Cerebellar cortex (tissue), 1 donor: Measurements from ENCODE around the gene FAM171A2.
"Not testable (repeated sequence)": the region's sequence is repeated elsewhere in the genome, so short reads cannot be mapped to it uniquely, and the experiment has no call there.

Experiments
- DNase-seq: peaks from one replicate; pipeline ENCODE4 v3.0.0-alpha.2; 2015; ENCODE audit warnings: low spot score

FAM171A2 gene

GRCh38 chr17:44363613-44364159 lies at the start of gene FAM171A2:
Gene FAM171A2, minus strand, starts transcription at chr17:44363853. Its CDS starts 139 bp downstream, at chr17:44363714.
- no peak for DNase-seq

GRCh38 chr17:44409309-44410028 lies 45.8 kb upstream of the FAM171A2 start:
- no peak for DNase-seq

GRCh38 chr17:44408786-44409185 lies 45.1 kb upstream of the FAM171A2 start:
- no peak for DNase-seq

DNA sequence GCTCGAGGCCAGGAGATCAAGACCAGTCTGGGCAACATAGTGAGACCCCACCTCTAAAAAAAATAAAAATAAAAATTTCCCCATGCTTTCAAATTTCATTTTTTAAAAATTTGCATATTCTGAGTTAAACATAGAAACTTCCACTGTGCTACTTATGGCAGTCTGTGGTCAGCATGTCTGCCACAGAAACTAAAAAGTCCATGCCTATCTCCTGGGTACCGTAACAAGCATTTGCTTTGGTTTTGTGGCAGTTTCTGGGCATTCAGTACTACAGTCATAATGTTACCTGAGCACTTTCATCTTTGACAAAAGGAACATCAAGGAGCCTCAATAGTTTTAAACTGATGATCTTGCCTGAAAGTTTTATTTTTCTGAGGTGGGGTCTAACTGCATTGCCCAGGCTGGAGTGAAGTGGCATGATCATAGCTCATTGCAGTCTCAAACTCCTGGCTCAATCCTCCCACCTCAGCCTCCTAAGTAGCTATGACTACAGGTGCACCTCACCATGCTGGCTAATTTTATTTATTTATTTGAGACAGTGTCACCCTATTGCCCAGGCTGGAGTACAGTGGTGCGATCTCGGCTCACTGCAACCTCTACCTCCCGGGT lies 39.0 kb upstream of the FAM171A2 start:
- no peak for DNase-seq

DNA sequence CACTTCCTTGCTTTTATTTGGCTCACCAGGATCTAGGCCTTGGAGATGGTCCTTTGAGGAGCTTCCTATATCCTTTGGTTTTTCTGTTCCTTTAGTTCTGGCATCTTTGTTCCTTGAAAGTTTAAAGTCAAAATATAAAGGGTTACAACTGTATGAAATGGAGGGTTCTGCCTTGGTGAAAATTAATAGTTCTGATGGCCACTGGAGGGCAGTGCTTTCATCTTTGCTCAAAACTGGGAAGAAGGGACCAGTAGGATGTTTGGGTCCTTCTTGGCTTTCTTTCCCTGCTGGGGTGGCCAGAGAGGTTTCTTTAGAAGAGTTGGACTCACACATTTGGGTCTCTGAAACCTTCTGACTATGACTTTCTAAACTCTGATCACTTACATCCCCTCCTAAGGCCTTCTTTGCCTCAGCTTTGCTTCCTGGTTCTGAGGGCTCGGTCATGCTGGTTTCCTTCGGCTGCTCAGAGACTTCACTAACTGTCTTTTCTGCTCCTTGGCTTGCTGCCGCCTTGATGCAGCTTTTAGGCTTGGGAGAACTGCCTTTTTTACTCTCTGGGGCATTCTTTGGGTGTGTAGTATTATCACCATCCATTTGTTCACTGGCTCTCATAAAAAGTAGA lies 36.7 kb upstream of the FAM171A2 start:
- peak; percentile 58 for DNase-seq

DNA sequence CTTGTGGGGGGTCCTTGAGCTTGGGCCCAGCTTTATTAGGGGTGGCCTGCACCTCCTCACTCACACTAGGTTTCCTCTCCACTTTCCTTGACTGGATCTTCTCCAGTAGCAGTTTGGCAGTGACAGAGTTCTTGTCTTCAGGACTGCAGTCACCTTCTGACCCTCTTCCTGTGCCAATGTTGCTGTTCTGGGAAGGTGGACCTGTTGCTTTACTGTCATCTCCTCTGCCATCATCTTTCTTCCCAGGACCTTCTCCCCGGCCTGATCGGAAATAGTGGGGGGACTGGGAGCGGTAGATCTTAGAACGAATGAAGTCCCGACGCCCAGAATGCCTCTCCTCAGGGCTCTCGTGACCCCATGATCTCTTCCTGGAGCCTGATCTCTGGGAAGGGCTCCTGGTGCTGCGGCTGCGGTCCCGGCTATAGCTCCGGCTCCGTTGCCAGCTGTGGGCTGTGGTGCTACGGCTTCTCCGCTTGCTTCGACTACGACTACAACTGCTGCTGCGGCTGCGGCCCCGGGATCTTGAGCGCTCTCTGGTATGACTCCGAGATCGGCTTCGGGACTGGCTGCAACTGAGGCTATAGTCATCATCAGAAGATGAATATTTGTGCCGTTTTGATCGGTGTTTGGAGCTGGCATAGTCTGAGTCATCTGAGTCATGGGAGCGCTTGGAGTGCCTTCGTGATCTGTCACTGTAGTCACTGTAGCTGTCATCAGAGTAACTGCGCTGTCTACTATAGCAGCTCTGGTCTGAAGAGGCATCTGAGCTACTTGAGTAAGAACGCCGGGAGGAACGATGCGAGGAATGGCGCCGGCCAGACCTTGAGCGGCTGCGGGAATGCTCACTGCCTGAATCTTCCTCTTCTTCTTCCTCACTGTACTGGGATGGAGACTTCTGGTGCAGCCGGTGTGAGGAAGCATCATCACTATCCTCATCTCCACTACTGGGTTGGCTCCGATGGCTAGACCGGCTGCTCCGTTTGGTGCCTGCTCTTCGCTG lies 35.3 kb upstream of the FAM171A2 start:
- DNase-seq, result no peak

DNA sequence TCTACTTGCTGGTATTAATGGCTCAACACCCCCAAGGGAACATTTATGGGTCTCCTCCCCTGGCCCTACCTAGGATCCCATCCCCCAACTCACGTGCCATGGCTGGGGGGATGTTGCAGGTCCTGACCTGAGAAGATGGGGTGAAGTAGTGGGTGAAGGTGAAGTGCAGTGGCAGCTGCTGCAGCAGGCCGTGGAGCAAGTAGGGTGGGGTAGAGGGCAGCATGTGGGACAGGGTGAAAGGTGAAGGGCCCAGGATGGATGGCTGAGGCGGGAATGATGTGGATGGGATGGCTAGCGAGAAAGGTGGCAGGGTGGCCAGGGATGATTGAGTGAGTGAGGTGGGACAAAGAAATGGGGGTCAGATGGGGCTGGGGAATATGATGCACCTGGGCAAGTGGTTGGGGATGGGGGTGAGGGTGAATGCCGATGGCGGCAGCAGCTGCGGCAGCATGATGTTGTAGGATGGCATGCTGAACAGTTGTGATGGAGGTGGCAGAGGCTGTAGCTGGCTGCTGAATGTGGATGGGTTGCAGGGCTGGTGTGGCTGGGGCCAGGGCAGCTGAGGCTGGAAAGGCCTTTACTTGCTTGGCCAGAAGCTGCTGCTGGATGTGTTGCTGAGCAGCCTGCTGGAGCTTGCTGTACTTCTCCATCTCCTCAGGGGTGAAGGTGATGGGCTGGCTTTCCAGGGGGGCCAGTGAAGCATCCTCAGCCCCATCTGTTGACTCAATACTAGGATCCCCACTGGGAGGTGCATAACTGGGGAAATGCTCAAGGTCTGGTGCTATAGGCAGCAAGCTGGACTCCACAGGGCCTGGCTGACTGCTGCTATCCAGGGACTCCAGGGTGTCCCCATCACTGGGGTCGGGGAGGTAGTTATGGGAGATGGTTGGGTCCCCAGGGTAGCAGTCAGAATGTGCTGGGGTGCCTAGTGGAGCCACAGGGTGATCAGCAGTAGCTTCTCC lies 34.1 kb upstream of the FAM171A2 start:
- DNase-seq, result no peak

DNA sequence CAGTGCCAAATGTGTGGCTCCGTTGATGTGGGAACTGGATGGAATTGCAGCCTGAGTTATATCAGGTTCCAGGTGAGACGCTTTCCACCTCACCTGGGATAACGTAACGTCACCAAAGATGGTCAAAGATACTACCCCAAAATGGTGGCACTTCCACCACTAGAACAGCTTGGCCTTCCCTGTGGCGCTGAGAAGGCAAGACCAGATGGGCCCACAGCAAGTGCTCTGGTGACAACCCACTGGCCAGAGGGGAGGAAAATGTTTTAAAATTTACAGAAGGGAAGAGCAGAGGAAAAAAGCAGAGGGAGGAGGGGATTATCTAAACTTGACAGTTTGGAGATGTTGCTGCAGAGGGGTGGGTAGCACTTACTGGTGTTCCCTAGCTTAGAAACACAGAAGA lies 33.3 kb upstream of the FAM171A2 start:
- DNase-seq, result peak; percentile 58

- DNase-seq, result no peak
Measured at GRCh38 chr17:44394833-44395232, 31.2 kb upstream of the FAM171A2 start.

- DNase-seq, result not testable (repeated sequence)
Measured at GRCh38 chr17:44394112-44394511, 30.5 kb upstream of the FAM171A2 start.

- DNase-seq, result no peak
Measured at GRCh38 chr17:44390250-44390870, 26.7 kb upstream of the FAM171A2 start.

GRCh38 chr17:44389723-44390202 lies 26.1 kb upstream of the FAM171A2 start:
- DNase-seq, result no peak

DNA sequence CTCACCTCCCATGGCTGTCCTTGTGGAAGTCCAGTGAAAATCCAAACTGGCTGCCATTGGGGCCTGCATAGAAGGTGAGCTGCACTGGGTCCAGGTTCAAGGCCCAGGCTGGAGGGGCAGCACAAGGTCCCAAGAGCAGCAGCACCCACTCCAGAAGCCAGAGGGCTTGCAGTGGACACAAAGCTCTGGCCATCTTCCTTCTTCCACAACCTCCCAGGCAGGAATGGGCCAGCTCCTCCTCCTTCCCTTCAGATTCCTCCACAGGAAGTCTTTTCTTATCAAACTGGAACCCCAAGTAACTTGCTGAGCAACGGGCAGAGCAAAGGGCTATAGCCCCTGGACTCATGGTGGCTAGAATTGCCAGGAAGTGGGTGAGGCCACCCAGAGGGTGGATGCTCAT lies 25.6 kb upstream of the FAM171A2 start, which contains the start of gene ITGA2B:
Gene ITGA2B (minus strand): TSS at position 369 of the 400 bp plus-strand sequence. CDS start 176 bp downstream, at position 193.
- DNase-seq, result no peak

DNA sequence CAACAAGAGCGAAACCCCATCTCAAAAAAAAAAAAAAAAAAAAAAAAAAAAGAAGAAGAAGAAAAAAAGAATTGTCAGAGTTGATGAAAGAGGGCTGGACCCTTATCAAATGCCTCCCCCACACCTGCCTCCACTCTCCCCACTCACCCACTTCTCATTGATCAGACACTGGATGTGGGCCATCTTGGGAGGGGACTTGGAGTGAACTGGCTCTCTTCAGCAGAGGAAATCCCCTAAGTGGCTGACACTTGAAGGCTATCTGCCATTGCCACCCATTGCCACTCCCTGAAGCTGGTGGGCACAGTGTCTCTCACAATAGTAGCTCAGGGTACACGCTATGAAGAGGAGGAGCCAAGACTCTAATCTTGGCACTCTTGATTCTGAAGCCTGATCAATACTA lies 24.2 kb upstream of the FAM171A2 start:
- DNase-seq, result no peak

- DNase-seq, result no peak
Measured at GRCh38 chr17:44386182-44386525, 22.5 kb upstream of the FAM171A2 start.

DNA sequence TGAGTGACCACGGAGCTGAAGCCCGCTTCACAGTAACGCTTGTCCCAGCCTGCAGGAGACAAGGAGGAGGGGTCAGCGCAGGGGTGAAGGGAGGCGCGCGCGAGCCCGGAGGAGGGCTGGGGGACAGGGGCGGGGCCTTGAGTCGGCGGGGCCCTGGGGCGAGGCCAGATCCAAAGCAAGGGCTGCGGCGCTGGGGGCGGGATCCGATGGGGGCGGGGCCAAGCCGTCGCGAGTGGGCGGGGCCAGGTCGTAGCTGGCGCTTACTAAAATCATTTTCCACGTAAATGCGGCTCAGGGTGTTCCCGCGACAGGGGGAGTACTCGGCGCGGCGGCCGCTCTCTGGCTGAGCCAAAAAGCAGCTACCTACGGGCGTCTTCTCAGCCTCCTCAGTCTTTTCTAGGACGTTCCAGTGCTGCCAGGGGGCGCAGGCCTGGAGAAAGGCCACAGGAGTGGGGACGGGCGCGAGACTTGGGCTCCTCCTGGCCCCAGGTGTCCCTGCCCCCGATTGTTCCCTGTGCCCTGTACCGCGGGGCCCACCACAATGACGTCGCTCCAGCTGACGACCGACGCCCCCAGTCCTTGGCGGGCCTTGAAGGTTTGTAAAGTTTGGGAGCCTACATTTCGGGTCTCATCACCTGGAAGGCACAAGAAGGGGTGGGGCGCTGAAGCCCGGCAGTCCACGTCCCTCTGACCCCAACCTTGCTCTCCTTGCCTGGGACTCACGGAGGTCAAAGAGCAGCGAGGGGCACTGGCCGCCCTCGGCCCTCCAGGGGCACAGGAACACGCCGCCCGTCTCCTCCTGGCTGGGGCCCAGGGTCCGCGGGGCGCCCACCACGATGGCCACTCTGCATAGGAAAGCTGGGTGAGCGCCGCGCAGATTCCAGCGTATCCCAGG lies 21.9 kb upstream of the FAM171A2 start:
- DNase-seq, result peak; percentile 64

GRCh38 chr17:44384823-44385286 lies 21.2 kb upstream of the FAM171A2 start:
- no peak for DNase-seq

DNA sequence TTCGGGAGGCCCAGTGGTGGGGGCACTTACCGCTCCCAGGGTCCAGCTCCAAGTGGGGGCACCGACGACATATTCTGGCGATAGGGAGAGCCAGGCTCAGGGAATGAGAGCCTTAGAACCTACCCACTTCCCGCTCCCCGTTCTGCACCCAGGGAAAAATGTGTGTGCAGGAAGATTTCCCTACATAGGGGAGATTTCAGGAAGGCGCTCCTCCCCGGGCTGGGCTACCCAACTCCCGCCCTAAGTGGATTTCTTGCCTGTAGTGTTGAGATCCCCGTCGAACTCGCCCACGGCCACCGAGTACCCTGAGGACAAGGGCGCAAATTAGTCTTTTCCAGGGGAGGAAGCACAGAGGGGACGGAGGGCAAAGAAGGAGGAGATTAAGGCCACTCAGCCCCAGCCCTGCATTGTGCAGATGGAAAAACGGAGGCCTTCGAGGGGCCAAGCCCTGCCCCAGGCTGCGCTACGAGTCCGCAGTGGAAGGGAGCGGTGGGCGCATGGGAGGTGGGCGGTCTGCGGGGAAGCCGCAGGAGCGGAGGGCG lies 20.7 kb upstream of the FAM171A2 start:
- DNase-seq, result no peak
